Ovary (tissue), 3 donors: ENCODE data around the gene PET100.

Experiments used
- POLR2A ChIP-seq: fragments of 450-650 bp; IDR thresholded peaks from one replicate; pipeline ENCODE4 v1.6.1; 2017; ENCODE audit warnings: antibody characterized with exemption, mild to moderate bottlenecking, moderate library complexity
- TF ChIP-seq, protein P1 (sequence below), 3 donors: fragments of 450-650 bp in 2 of 3; fragments of 200-600 bp in 1 of 3; IDR thresholded peaks; one replicate each; pipeline versions ENCODE4 v1.5.1 to v1.8.0; 2016 to 2022; ENCODE audit warnings: antibody characterized with exemption in 3 of 3, mild to moderate bottlenecking in 1 of 3
- donor health status: DM: no; HTN: no; CAD: no.

DNA sequence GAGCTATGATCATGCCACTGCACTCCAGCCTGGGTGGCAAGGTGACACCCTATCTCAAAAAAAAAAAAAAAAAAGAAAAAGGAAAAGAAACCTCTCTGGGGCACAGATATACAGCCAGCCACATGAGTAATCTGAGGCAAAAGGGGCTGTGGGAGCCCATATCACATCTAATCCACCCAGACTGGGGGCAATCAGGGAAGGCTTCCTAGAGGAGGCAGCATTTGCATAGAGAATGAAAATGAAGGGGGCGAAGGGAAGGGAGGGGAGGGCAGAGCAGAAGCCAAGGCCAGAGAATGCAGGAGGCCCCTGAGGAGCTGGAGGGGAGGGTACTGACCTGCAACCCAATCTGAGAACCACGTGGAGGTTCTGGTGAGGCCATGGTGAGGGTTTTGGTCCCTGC is 20.6 kb downstream of the PET100 start:
- TF ChIP-seq POLR2A = no peak
- TF ChIP-seq, protein P1, sequence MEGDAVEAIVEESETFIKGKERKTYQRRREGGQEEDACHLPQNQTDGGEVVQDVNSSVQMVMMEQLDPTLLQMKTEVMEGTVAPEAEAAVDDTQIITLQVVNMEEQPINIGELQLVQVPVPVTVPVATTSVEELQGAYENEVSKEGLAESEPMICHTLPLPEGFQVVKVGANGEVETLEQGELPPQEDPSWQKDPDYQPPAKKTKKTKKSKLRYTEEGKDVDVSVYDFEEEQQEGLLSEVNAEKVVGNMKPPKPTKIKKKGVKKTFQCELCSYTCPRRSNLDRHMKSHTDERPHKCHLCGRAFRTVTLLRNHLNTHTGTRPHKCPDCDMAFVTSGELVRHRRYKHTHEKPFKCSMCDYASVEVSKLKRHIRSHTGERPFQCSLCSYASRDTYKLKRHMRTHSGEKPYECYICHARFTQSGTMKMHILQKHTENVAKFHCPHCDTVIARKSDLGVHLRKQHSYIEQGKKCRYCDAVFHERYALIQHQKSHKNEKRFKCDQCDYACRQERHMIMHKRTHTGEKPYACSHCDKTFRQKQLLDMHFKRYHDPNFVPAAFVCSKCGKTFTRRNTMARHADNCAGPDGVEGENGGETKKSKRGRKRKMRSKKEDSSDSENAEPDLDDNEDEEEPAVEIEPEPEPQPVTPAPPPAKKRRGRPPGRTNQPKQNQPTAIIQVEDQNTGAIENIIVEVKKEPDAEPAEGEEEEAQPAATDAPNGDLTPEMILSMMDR (IDR thresholded peaks at IDR 0.05) = no peak
